ENCODE data around the gene DEAF1.

The DEAF1 gene

DNA sequence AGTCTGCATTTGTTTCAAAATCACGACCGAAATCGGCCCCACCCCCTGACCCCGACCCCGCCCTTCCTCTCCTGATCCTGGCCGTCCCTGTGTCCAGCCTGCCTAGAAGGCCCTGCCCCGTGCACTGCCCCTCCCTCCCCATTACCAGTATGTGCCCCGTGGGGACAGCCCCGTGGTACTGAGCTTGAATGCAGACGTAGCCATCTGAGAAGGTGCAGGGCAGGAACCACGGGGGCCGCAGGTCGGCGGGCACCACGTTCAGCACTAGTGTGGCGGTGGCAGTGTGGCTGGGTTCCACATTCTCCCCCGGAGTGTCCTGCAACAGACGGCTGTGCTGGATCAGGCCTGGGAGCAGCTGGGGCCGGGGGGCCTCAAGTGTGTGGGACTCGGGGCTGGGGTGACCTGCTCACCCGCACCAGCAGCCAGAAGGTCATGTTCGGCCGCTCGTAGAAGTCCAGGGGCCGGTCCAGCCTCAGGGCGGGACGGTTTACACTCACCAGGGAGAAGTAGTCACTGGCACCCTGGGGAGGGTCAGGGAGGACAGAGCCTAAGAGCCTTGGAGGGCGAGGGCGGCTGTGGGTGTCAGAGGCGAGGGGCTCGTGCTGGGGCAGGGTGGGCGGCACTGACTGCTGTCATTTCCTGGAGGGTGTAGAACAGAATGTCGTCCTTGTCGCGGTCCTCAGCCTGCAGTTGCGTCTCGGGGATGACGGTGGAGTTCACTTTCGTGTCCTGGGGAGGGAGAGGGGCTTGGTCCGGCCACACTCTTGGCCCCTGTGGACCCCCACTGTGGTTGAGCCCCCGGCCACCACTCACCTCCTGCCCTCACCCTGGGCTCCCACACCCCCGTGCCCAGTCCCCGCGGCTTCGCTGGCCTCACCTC lies 73.8 kb downstream of the DEAF1 start:
- DNase-seq = no peak

DNA sequence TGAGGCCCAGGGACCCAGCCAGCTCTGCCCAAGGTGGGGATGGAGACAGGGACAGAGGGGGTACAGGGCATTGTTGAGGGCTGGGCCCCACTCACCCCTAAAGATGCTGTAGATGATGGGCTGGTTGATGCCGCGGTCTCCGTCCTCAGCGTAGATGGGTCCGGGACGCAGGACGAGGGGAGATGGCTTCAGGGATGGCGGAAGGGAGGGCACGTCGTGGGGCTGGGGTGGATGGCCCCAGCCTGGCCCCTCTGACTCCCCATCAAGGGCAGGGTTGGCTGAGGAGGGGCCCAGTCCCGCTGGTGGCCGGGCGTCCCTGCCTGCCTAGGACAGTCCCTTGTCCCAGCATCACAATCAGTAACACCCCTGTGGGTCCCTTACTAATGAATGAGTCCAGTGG lies 74.8 kb downstream of the DEAF1 start:
- DNase-seq = no peak

- DNase-seq = no peak
Measured at GRCh38 chr11:619628-620050, 75.4 kb downstream of the DEAF1 start.

GRCh38 chr11:618856-619627 lies 76.0 kb downstream of the DEAF1 start:
- no peak for DNase-seq

DNA sequence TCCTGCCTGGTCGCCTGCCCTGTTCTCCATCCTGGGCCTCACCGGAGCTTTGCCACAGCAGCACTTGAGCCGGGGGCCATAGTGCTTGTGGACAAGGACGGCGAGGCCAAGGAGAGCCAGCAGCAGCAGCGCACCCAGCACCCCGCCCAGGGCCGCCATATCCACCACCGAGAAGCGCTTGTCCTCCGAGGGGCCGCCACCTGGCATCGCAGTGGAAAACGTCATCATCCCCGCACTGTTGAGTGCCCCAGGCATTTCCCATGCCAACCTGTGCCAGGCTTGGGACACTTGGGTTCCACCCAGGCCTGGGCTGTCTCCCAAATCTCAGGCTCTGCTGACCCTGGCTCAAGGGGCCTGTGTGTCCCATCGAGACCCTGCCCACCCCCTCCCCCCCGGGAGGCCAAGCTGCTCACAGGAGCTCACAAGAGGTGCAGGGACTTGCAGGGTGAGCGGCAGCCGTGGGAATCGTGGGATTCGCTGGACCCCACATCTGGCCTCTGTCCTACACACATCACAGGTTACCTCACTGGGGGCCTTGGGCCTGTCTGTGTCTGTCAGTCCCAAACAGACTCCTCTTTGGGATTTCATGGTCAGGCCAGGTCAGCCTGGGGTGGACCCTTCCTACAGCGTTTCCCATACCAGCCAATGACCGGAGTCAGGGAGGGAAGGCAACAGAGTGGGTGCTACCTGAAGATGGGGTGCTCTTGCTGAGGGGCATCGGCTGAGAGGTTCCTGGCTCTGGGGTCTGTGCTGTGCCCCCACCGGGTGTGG lies 76.9 kb downstream of the DEAF1 start:
- DNase-seq = no peak

- no peak for DNase-seq
Measured at GRCh38 chr11:617199-617911, 77.7 kb downstream of the DEAF1 start.

GRCh38 chr11:616320-617198 lies 78.5 kb downstream of the DEAF1 start:
- no peak for DNase-seq

DNA sequence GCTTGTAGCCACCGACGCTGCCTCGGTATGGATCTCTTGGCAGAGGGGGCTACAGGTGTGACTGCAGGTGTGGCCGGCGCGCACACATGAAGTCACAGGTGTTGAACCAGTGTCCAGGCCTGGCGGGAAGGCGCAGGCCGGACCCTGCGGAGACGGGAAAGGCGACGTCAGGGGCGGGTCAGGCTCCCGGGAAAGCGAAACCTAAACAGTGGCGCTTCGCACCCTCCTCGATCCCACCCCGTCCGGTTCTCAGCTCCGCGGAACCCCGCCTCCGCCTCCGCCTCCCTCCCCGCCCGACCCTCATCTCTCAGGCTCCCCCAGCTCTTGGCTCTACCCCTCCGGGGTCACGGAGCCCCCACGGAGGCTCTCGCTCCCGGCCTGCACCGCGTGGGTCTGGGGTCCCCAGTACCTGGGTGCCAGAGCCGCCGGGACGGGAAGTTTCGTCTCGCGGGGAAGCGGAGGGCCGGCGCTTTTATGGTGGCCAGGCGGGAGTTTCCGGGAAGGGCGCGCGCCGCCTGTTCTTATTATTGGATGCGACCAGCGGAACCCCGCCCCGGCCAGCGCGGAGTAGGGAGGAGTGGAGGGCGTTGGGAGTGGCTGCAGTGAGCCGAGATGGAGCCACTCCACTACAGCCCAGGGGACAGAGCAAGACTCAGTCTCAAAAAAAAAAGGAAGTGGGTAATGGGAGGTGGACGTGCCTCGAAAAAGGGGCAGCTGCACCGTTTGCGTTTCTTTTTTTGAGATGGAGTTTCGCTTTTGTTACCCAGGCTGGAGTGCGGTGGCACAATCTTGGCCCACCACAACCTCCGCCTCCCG lies 79.3 kb downstream of the DEAF1 start, which contains the start of gene IRF7:
Gene IRF7, minus strand, starts transcription at position 447 of the 816 bp plus-strand sequence. CDS start 586 bp downstream, outside the sequence.
- DNase-seq = peak; percentile 69 to 86 (median 82)

DNA sequence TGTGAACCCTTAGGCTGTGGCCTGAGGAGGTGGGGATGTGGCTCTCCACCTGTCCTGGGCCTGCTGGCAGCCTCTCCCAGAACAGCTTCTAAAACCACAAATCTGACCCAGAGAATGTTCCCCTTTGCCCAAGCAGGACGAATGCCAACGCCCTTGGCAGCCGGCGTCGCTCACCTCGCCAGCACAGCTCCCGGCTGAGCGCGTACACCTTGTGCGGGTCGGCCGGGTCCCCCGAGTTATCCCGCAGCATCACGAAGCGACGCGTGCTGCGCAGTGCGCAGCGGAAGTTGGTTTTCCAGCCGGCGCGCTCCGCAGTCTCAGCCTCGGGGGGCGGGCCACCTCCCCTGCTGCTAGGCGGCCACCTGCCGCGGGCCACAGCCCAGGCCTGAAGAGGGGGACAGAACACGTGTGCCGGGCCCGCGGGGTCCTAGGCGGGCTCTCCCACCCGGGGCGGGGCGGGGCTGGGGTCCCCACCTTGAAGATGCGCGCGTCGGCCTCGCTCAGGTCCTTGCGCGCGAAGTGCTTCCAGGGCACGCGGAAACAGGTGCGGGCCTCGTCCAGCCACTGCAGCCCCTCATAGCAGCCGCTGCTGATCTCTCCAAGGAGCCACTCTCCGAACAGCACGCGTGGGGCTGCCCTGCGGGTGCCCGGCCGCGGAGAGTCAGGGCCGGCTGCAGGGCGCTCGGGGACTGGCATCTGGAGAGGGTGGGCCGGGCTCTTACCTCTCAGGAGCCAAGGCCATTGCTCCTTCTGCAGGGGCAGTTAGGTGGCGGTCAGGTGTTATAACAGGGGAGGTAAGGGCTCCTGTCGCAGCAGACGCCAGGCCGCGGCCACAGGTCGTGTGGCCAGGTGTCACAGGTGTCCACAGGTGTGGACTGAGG lies 80.2 kb downstream of the DEAF1 start:
- DNase-seq = peak in 1 of 6 experiments; percentile 51

DNA sequence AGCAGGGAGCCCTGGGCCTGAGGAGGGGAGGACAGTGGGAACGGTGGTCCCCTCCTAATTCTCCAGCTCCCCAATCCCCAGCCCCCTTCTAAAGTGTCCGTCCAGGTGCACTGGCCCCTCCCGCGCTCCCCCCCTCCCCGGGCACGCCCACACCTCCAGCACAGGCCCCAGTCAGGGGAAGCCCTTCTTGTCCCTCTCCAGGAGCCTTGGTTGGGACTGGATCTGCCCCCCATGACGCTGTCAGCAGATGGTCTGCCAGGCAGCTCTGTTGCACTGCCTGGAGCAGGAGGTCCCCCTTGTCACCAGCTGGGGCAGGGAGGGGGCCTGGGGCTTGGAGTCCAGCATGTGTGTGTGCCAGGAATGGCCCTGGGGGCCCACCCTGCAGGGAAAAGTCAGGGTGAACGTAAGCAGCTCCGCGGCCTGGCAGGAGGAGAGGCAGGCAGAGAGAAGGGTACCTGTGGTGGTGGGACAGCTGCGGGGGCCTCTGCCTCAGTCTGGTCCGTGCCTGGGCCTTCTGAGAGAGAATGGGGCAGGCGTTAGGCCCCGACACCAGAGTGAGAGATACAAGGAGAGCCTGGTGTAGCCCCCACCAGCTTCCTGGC lies 80.9 kb downstream of the DEAF1 start:
- DNase-seq = no peak

- DNase-seq = peak; percentile 73 to 92 (median 86)
Measured at GRCh38 chr11:613369-613968, 81.6 kb downstream of the DEAF1 start.

DNA sequence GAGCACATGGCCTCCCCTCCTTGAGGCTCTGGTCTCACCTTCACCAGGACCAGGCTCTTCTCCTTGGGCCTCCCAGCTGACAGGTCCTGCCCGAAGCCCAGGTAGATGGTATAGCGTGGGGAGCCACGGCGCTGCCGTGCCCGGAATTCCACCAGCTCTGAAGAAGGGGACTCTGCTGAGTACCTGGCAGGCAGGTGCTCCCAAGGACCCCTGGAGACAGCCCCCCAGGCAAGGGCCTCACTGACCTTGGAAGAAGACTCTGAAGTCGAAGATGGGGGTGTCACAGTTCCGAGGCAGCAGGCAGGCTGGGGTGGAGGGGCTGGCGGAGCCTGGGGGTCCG lies 82.1 kb downstream of the DEAF1 start:
- no peak for DNase-seq

- DNase-seq = no peak
Measured at GRCh38 chr11:612201-612960, 82.6 kb downstream of the DEAF1 start.

DNA sequence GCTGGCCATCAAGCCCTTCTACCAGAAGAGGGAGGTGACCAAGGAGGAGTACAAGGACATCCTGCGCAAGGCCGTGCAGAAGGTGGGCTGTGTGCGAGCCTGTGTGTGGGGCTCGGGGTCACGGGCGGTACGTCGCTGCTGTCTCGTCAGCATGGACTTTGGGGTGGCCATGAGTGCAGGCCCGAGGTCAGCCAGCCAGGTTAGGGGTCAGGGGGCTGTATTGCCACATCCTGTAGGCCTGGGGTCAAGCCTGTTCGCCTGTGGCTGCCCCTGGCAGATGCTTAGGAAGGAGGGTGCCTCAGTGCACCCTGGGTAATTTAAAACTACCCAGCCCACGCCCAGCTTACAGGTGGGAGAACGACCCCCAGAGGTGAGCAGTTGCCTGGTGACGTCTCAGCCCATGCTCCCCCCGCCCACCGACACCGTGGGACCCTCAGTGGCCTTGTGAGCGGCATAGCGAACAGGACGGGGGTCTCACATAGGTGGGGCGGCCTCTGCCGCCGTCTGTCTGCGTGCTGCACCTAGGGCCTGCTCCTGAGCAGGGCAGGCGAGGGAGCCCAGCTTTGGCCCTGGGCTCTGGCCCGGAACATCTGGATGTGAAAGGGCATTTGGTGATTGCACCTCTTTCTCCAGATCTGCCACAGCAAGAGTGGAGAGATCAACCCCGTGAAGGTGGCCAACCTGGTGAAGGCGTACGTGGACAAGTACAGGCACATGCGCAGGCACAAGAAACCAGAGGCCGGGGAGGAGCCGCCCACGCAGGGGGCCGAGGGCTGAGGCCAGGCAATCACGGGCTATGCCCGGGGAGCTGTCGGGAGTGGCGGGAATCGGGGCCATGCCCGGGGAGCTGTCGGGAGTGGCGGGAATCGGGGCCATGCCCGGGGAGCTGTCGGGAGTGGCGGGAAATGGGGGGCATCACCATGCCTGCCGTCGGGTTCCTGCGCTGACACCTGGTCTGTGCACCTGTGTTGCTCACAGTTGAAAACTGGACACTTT lies 83.7 kb downstream of the DEAF1 start:
- no peak for DNase-seq

GRCh38 chr11:610146-610801 lies 84.7 kb downstream of the DEAF1 start:
- no peak for DNase-seq

- no peak for DNase-seq
Measured at GRCh38 chr11:609341-609811, 85.6 kb downstream of the DEAF1 start.
